GM18909 (cell line): ENCODE data around the gene HIPK4.

ENCODE experiments used
- ATAC-seq: cut with Tn5 transposase; IDR thresholded peaks from one replicate; pipeline ENCODE4 v1.9.1; 2021; ENCODE audit warnings: mild to moderate bottlenecking; ENCODE audit not compliant: unreplicated experiment, poor library complexity

The HIPK4 gene

DNA sequence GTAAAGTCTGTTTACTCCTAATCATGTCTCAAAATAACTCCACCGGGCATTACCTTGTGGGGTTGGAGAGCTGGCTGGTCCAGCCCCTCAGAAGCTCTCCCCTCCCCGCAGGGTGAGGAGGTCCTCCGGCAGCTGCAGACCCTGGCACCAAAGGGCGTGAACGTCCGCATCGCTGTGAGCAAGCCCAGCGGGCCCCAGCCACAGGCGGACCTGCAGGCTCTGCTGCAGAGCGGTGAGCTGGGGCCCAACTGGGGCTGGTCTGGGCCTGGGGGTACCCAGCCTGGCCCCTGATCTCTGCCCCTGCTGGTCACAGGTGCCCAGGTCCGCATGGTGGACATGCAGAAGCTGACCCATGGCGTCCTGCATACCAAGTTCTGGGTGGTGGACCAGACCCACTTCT is 20.2 kb downstream of the HIPK4 start:
- no peak for ATAC-seq

DNA sequence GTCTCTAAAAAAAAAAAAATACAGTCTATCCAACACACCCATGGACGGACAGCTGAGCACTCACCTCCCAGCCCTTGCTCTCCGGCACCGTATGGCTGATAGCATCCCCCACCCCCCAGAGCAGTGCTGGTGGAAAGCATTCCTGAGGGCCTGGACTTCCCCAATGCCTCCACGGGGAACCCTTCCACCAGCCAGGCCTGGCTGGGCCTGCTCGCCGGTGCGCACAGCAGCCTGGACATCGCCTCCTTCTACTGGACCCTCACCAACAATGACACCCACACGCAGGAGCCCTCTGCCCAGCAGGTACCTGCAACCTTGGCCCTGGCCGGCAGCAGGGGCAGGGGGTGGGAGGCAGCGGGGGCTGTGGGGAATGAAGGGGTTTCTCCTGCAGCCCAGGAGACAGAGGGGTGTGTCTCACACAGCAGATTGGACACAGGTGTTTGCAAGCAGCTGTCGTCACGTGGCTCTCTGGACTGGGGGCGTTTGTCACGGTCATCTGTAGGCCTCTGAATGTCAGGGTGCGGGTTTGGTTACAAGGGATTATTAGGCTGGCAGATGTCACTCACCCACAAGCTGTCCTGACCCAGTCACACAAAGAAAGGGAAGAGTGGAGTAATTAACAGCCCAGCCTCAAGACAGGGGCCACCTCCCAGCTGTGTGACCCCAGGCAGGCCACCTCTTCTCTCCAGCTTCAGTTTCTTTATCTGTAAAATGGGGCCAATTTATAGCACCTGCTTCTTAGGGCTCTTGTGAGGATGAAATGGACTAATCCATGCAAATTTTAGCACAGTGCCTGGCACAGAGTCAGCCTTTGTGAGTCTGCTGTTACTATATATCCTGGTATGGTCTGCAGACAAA is 22.2 kb downstream of the HIPK4 start:
- no peak for ATAC-seq

DNA sequence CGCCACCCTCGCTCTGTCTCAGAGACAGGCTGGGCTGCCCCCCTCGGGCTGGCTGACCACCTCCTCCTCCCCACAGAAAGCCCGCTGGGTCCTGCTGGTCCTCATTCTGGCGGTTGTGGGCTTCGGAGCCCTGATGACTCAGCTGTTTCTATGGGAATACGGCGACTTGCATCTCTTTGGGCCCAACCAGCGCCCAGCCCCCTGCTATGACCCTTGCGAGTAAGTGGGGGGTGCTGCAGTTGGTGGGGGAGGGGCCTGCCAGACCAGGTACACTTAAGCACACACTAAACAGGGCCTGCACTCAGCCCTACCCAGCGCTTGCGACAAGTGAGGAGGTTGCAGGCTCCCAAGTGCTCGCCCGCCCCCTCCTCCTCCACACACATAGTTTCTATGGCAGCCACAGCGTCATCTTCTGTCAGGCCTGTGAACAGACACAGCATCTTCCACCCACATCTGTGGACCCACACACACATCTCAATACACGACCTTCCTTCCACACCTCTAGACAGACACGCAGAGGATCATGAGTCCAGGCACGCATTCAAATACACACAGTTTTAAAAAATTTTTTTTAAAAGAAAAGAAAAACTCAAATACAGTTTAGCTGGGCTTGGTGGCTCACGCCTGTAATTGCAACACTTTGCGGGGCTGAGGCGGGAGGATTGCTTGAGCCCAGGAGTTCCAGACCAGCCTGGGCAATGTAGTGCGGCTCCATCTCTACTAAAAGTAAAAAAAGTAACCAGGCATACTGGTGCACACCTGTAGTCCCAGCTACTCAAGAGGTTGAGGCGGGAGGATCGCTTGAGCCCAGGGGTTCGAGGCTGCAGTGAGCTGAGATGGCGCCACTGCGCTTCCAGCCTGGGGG is 23.1 kb downstream of the HIPK4 start:
- ATAC-seq: no peak

DNA sequence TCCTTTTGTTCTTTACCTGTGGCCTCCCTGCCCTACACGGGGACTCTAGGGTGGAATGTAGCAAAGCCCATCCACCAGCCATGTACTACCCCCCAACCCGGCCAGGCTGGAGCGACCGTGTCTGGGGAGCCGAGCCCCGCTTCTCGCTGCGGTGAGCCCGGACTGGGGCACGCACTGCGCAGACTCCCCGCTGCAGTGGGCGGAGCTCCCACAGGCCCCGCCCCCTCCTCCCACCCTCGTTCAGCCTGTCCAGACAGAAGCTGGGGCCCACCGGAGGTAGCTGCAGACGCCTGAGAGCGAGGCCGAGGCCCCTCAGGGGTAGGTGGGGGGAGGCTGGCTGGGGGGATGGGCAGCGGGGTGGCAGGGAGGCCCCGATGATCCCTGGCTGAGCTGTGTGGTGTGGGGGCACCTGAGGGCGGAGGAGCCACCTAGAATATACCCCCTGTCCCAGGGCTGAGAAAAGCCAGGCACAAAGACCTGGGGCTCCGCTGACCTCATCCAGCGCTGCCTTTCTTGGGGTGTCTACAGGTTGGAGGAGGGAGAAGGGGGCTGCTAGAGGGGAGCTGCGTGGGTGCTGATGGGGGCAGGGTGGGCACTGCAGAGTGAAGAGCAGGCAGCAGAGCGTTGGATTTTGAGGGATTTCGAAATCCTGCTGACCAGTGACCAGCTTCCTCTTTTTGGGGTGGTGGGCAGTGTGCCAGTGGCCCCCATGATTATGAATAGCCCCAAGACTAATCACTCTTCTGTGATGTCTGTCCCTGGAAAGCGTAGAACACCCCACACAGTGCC is 24.2 kb downstream of the HIPK4 start:
- ATAC-seq: no peak

DNA sequence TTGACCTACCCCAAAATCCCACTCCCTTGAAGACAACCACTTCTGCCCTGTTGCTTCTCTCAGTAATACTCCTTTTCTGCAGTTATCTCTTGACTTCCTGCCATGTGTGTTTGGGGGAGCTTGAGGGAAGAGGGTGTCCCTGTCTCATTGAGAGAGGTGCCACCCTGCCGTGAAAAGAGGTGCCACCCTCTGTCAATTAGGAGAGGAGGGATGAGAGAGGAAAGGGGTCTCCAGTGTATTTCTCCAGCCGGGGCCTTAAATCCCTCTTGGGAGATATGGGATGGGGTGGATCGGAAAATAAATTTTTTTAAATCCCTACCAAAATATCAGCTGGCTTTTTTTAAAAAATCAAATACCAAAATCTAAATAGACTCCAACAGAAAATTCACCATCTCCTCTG is 25.0 kb downstream of the HIPK4 start:
- no peak for ATAC-seq

DNA sequence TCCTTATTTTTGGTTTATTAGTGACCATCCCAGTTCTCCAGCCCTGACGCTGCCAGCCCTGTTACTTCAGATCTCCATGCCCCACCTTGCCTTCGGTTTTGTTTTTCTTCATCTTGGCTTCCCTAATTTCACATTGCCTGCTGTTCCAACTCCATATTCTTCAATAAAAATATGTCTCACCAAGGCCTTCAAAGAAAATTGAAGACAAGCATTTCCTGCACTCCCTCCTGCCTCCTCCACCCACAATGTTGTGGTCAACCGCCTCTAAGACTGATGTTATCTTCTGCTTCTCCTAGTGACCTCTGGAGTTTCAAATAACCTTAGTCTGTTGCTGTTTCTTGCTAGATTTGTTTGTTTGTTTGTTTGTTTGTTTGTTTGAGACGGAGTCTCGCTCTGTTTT is 26.9 kb downstream of the HIPK4 start:
- no peak for ATAC-seq

DNA sequence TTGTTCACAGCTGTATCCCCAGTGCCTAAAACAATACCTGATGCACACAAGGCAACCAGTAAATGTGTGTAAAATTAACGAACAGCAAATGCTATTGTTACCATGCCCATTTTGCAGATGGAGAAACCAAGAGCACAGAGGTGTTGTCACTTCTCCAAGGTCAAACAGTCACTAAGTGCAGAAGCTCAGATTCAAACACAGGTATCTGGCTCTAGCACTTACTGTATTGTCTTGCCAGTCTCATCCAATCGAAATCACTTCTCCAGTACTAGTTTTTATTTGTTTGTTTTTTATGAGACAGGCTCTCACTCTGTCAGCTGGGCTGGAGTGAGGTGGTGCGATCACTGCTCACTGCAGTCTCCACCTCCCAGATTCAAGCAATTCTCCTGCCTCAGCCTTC is 27.8 kb downstream of the HIPK4 start:
- no peak for ATAC-seq

DNA sequence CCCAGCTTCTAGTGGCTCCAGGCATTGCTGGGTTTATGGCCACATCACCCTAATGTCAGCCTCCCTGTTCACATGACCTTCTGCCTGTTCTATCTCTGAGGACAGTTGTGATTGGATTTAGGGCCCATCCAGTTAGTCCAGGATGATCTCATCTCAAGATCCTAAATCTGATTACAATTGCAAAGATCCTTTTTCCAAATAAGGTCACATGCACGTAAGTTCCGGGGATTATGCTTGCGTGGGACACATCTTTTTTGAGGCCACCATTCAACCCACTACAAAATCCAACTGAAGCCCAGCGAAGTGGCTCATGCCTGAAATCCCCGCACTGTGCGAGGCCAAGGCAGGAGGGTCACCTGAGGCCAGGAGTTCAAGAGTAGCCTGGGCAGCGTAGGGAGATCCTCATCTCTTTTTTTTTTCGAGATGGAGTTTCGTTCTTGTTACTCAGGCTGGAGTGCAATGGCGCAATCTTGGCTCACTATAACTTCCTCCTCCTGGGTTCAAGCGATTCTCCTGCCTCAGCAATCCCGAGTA is 29.2 kb downstream of the HIPK4 start:
- ATAC-seq: no peak

DNA sequence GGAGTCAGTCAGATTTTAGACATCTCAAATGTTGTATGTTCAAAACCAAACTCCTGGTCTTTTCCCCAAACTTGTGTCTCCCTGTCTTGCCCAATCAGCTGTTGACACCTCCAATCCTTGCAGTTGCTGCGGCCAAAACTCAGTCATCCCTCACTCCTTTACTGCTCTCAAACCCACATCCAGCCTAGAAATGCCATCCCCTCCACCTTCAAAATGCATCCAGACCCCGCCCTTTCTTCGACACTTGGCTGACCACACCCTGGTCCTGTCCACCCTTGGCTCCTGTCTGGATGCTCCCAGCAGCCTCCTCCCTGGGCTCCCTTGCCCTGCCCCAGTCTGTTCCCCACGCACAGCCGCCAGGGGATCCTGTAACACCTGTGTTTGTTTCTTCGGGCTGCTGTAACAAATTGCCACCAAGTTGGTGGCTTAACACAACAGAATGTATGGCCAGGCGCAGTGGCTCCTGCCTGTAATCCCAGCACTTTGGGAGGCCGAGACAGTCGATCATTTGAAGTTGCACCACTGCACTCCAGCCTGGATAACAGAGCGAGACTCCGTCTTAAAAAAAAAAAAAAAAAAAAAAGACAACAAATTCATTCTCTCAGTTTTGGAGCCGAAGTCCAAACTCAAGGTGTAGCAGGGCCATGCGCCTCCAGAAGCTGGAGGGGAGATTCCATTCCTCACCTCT is 29.8 kb downstream of the HIPK4 start:
- ATAC-seq: no peak

DNA sequence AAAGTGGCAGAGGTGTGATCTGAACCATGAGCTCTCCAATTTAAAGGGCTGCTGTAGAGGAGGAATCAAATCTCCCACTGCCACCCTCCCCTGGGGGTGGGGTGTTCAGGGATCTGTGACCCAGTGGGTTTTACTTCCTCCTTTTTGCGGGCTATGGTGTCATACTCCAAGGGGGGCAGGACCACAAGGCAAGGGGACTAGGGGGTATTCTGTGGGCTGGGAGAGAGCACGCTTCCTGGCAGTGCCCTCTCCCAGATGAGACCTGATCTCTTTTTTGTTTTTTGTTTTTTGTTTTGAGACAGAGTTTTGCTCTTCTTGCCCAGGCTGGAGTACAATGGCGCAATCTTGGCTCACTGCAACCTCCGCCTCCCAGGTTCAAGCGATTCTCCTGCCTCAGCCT is 31.2 kb downstream of the HIPK4 start:
- peak; percentile 51 for ATAC-seq

DNA sequence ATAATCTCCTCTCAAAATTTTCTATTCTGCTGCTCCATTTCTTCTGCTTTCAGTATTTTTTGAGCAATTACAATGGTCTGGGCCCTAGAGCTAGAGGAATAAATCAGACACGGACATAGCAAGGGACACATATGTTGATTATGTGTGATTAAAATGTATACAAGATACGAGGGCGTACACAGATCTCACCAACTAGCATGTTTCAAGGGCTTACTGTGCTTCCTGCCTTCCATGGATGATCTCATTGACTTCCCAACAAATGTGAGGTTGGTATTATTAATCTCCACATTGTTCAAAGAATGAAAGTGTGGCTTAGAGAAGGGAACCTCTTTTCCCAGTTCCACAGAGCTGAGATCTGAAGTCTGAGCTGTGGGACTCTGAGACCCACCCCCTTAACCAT is 32.3 kb downstream of the HIPK4 start:
- ATAC-seq: no peak

DNA sequence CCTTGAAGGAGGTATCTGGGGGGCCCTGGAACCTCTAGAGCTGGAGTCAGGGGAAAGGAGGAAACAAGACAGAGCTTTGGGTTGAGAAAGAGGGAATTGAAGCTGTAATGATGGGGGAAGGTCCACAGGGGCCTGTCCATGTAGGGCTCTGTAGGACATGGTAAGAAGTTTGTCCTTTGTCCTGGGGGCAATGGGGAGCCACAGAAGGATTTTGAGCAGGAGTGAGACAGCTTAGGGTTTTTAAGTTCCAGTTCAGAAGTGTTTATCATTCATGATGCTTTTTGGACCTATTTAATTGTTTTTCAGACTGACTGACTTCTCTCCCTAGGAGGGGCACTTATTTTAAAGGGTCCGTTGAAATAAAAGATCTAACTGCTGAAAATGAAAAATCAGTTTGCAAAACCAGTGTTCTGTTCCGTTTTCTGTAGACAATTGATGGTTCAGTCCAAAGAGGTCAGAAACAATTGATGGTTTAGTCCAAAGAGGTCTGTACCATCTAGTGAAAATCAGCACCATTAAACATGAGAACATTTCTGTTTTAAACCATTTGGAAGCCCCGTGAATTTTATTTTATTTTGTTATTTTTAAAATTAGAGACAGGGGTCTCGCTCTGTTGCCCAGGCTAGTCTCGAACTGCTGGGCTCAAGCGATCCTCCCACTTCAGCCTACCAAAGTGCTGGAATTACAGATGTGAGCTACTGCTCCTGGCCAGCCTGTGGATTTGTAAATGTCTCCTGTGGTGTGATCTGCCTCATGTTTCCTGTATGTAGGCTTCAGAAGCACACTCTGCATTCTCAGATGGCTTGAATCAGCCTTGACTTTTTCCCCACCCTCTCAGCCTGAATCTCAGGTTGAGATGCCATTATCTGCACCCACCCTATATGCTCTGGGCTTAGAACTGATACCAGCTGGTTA is 33.0 kb downstream of the HIPK4 start:
- no peak for ATAC-seq

DNA sequence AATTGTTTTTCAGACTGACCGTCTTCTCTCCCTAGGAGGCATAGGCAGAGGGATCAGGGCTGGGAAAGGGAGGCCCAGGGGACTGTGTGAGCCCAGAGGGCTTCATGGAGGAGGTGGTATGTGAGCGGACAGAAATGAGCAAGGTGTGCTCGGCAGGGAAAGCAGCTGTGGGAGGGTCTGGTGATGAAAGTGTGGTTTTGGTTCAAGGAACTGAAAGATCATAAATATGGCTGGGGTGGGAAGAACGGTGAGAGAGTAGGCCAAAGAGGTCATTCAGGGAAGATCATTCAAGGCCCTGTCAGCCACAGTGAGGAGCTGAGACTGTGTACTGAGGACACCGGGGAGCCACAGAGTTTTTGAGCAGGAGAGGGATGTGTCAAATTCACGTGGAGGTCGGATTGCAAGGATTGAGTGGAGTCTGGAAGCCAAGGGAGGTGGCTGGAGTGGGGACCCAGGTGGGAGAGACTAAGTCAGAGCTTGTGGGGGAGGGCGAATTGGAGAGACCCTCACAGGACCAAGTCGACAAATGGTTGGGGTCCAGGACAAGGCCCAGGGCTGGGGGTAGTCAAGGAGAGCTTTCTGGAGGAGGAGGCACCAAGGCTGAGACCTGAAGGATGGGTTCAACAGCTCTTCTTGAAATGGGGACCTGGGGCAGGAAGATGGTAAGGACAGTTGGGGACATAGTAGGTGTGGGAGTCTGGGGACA is 33.9 kb downstream of the HIPK4 start:
- ATAC-seq: no peak

DNA sequence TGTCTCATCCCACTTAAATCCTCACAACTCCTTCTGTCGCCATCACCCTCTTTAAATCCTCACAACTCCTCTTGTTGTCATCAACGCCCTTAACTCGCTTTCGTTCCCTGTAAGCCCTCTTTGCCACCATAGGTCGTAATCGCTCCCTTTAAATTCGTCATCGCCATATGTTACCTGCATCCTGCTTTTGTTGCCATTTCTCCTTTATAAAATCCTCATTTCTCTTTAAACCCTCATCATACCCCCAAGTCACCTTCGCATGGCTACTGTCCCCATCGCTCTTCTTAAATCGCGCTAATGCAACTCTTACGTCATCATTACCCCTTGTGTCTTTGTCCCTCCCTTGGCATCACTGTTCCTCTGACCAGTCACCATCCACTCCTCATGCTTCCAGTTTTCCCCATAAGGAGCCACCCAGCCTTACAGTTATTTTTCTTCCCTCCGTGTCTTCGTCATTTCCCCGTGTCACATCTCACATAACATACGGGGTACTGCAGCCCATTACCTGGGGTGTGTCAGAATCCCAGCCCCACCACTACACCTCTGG is 40.9 kb downstream of the HIPK4 start:
- ATAC-seq: no peak

DNA sequence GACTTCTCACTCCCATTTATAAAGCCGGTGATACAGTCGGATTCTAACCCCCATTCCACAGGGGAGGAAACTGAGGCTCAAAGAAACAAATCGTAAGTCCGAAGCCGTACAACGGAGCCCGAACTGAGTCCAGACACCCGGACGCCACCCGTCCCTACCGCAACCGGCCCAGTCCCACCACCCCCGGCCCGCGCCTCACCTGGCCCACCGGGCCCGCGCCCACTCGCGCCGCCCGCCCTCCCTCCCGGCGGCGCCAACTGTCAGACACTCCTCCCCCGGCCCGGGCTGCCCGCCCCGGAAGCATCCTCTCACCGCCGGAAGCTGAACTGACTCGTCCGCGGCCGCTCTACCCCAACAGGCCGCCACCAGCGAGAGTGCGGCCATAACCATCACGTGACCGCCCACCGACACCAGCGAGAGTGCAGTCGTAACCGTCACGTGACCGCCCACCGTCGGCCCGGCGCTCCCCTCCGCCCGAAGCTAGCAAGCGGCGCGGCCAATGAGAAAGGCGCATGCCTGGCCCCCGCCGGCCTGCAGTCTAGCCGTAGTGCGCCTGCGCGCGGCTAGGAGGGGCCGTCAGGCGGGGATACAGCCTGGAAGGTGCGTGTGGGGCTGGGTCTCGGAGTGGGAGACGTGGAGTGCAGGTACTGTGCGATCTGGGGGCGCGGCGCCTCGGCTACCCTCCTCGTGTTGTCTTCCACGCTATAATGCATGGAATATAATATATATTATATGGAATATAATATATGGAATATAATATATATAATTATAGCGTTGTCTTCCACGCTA is 41.7 kb downstream of the HIPK4 start, which contains the start of the genes C19orf47 and PLD3:
C19orf47 (minus strand) TSS at position 273 of the 789 bp plus-strand sequence. CDS start 6,540 bp downstream, outside the sequence.
PLD3 (plus strand) TSS at position 571 of the 789 bp plus-strand sequence. CDS start 17,789 bp downstream, outside the sequence.
- peak; percentile 95 for ATAC-seq

DNA sequence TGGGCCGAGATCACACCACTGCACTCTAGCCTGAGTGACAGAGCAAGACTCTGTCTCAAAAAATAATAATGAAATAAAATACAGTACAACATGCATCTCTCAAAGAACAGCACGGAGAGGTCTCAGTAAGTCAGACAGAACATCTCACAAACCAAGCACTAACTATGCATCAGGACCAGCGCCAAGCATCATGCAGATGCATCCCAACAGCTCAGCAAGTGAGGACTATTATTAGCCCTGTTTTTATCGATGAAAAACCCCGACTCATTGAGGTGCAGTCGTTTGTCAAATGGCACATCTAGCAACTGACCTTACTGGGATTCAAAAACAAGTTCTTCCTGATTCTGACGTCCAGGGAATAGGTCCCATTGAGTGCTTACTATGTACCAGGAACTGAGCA is 45.6 kb downstream of the HIPK4 start:
- no peak for ATAC-seq
